Activated CD8-positive, alpha-beta T cell treated with anti-CD3 and anti-CD28 coated beads for 36 hours (primary cell): Measurements from ENCODE around the gene NXN. TPM values are rescaled to one million over a fixed set of nuclear protein-coding genes. Genes with fewer than 3 reads are reported as not detected.
A peak's percentile ranks its signal among the peaks of the same experiment; 100 is the strongest.

Experiments
- ATAC-seq: fragments of 200-7000 bp; cut with Tn5 transposase; one replicate; pipeline ENCODE4 v1.10.0; 2021; ENCODE audit warnings: mild to moderate bottlenecking, moderate library complexity
- CTCF ChIA-PET: fragments of 350-600 bp; sonication (Branson Sonifier 250); formaldehyde crosslinking; loops from one replicate; lab custom pipeline; 2021; ENCODE audit warnings: antibody characterized with exemption; lab: Charles Lee
- POLR2A ChIA-PET: fragments of 350-600 bp; sonication (Branson Sonifier 250); formaldehyde crosslinking; loops from one replicate; lab custom pipeline; 2021; ENCODE audit warnings: antibody characterized with exemption; lab: Charles Lee
- DNase-seq: peaks from one replicate; pipeline ENCODE4 v3.0.0-alpha.2; 2020
- H3K27ac Mint-ChIP-seq: one replicate; pipeline ENCODE4 v1.8.0; 2021; ENCODE audit warnings: mild to moderate bottlenecking, mixed read lengths
- H3K27me3 Mint-ChIP-seq: one replicate; pipeline ENCODE4 v1.8.0; 2021; ENCODE audit warnings: mixed read lengths
- H3K36me3 Mint-ChIP-seq: one replicate; pipeline ENCODE4 v1.8.0; 2021; ENCODE audit warnings: low read depth, mixed read lengths
- H3K4me1 Mint-ChIP-seq: one replicate; pipeline ENCODE4 v1.8.0; 2021; ENCODE audit warnings: low read depth, mixed read lengths
- H3K4me3 Mint-ChIP-seq: one replicate; pipeline ENCODE4 v1.8.0; 2021; ENCODE audit warnings: mild to moderate bottlenecking, moderate library complexity, mixed read lengths
- H3K9me3 Mint-ChIP-seq: one replicate; pipeline ENCODE4 v1.8.0; 2021; ENCODE audit warnings: mixed read lengths
- CTCF ChIP-seq: fragments of 200-600 bp; IDR thresholded peaks from one replicate; pipeline ENCODE4 v1.8.0; 2022; ENCODE audit warnings: antibody characterized with exemption, mild to moderate bottlenecking
- intact Hi-C: fragments of 100-400 bp; cut with micrococcal nuclease; formaldehyde crosslinking; loops from one replicate; pipeline ENCODE4 v1.10.0; 2022
- total RNA-seq, 2 experiments: library from RNA; stranded (reverse); gene quantifications; one replicate each; pipeline ENCODE4 v1.2.3, GENCODE V29; 2021

The NXN gene
- total RNA-seq, 2 experiments from 2014 or later: 1.2 to 1.4 TPM

- no peak for TF ChIP-seq CTCF
- no peaks in the 10 kb centered on the region for H3K9me3 Mint-ChIP-seq
- no peak overlapping the region for H3K4me3 Mint-ChIP-seq
Observed at GRCh38 chr17:896454-896853, 83.1 kb downstream of the NXN start.

GRCh38 chr17:892958-893357 is 86.6 kb downstream of the NXN start:
- ChIA-PET POLR2A (no interaction called here), CTCF (no interaction called here)
- H3K4me3 Mint-ChIP-seq: no peak overlapping the region
- DNase-seq (no peak), ATAC-seq (no peak)
- no peaks in the 10 kb centered on the region for H3K9me3 Mint-ChIP-seq
- peaks cover 27% of the 10 kb centered on the region for H3K27me3 Mint-ChIP-seq
- intact Hi-C loops: no loop called here
- peaks cover 2% of the 10 kb centered on the region for H3K4me1 Mint-ChIP-seq
- H3K27ac Mint-ChIP-seq: no peak overlapping the region
- no peaks in the 10 kb centered on the region for H3K36me3 Mint-ChIP-seq
- TF ChIP-seq CTCF: no peak

More at GRCh38 chr17:896454-896853, 83.1 kb downstream of the NXN start:
- ATAC-seq (no peak), DNase-seq (no peak)
- intact Hi-C loops: no loop called here
- POLR2A ChIA-PET: no interaction called here
- Mint-ChIP-seq H3K36me3 (no peaks in the 10 kb centered on the region), H3K27ac (no peak overlapping the region), H3K4me1 (no peaks in the 10 kb centered on the region), H3K27me3 (peaks cover 28% of the 10 kb centered on the region)
- CTCF ChIA-PET: no interaction called here

- H3K4me1 Mint-ChIP-seq: peaks cover 2% of the 10 kb centered on the region
- DNase-seq (peak; percentile 36), ATAC-seq (peak; percentile 80)
- H3K9me3 Mint-ChIP-seq: no peaks in the 10 kb centered on the region
- H3K4me3 Mint-ChIP-seq: no peak overlapping the region
- intact Hi-C loops: loop anchor here (10.0 kb wide), 1 partner anchor 96 kb away; no protein-coding TSS in a partner anchor
- peaks cover 16% of the 10 kb centered on the region for H3K27me3 Mint-ChIP-seq
- CTCF ChIA-PET: interaction anchor here (1.2 to 2.0 kb wide), 2 partner anchors 107 to 137 kb away, joined by 3 to 4 read pairs; partner anchors contain the start of genes GEMIN4 and TIMM22
- H3K36me3 Mint-ChIP-seq: no peaks in the 10 kb centered on the region
- TF ChIP-seq CTCF: no peak
- H3K27ac Mint-ChIP-seq: no peak overlapping the region
- POLR2A ChIA-PET: no interaction called here
Observed at GRCh38 chr17:888998-889441, 90.6 kb downstream of the NXN start.

GRCh38 chr17:887551-888209 is 91.9 kb downstream of the NXN start:
- Mint-ChIP-seq H3K27ac (no peak overlapping the region), H3K4me3 (no peak overlapping the region), H3K27me3 (peaks cover 16% of the 10 kb centered on the region), H3K4me1 (peaks cover 2% of the 10 kb centered on the region), H3K9me3 (no peaks in the 10 kb centered on the region), H3K36me3 (no peaks in the 10 kb centered on the region)
- intact Hi-C loops: loop anchor here (10.0 kb wide), 1 partner anchor 97 kb away; no protein-coding TSS in a partner anchor
- no peak for DNase-seq
- TF ChIP-seq CTCF: no peak
- POLR2A ChIA-PET: no interaction called here
- no peak for ATAC-seq
- CTCF ChIA-PET: interaction anchor here (2.0 kb wide), 1 partner anchor 109 kb away, joined by 4 read pairs; the partner anchor contains the start of gene TIMM22

- Mint-ChIP-seq H3K27me3 (peaks cover 18% of the 10 kb centered on the region), H3K4me3 (no peak overlapping the region)
Observed at GRCh38 chr17:885971-886571, 93.5 kb downstream of the NXN start.

More at GRCh38 chr17:885971-886571, 93.5 kb downstream of the NXN start:
- ChIA-PET POLR2A (no interaction called here), CTCF (no interaction called here)
- DNase-seq (no peak), ATAC-seq (no peak)
- Mint-ChIP-seq H3K27ac (no peak overlapping the region), H3K4me1 (peaks cover 2% of the 10 kb centered on the region), H3K9me3 (no peaks in the 10 kb centered on the region), H3K36me3 (no peaks in the 10 kb centered on the region)
- intact Hi-C loops: loop anchor here (10.0 kb wide), 1 partner anchor 99 kb away; no protein-coding TSS in a partner anchor
- no peak for TF ChIP-seq CTCF
